ENCODE data around the gene MLNR.

MLNR gene

GRCh38 chr13:49213997-49214916 is 5.9 kb upstream of the MLNR start:
- Histone ChIP-seq H3K9ac (ENCODE audit: low read length) (no peak overlapping the region), H3K9me3 (ENCODE audit: control insufficient read depth, insufficient read depth, low read depth, low read length) (no peaks in the 10 kb centered on the region), H3K36me3 (ENCODE audit: control insufficient read depth, insufficient read depth, low read length) (0 out of 2 replicates have a peak, but pooled peaks cover 2% of the 10 kb centered on the region), H3K27ac (ENCODE audit: low read depth, low read length) (no peak overlapping the region), H3K4me1 (ENCODE audit: control insufficient read depth, insufficient read depth, low read length) (peaks cover 21% of the 10 kb centered on the region), H3K4me3 (ENCODE audit: low read depth, low read length) (no peak overlapping the region), H3K27me3 (ENCODE audit: control insufficient read depth, insufficient read depth, low read length) (peaks cover 34% of the 10 kb centered on the region)

GRCh38 chr13:49214917-49215376 is 5.2 kb upstream of the MLNR start:
- no peaks in the 10 kb centered on the region for H3K36me3 ChIP-seq (ENCODE audit: control insufficient read depth, insufficient read depth, low read length)
- H3K27me3 ChIP-seq (ENCODE audit: control insufficient read depth, insufficient read depth, low read length): peaks cover 41% of the 10 kb centered on the region
- no peak overlapping the region for H3K9ac ChIP-seq (ENCODE audit: low read length)
- H3K4me3 ChIP-seq (ENCODE audit: low read depth, low read length): no peak overlapping the region
- no peaks in the 10 kb centered on the region for H3K9me3 ChIP-seq (ENCODE audit: control insufficient read depth, insufficient read depth, low read depth, low read length)
- peaks cover 21% of the 10 kb centered on the region for H3K4me1 ChIP-seq (ENCODE audit: control insufficient read depth, insufficient read depth, low read length)
- H3K27ac ChIP-seq (ENCODE audit: low read depth, low read length): no peak overlapping the region

- H3K36me3 ChIP-seq (ENCODE audit: control insufficient read depth, insufficient read depth, low read length): no peaks in the 10 kb centered on the region
- H3K27me3 ChIP-seq (ENCODE audit: control insufficient read depth, insufficient read depth, low read length): peaks cover 55% of the 10 kb centered on the region
- no peak overlapping the region for H3K4me3 ChIP-seq (ENCODE audit: low read depth, low read length)
These were observed 3.8 kb upstream of the MLNR start for GRCh38 chr13:49216334-49216733.

GRCh38 chr13:49217962-49218492 is 2.1 kb upstream of the MLNR start:
- Histone ChIP-seq H3K27ac (ENCODE audit: low read depth, low read length) (no peak overlapping the region), H3K4me1 (ENCODE audit: control insufficient read depth, insufficient read depth, low read length) (peaks cover 23% of the 10 kb centered on the region), H3K9me3 (ENCODE audit: control insufficient read depth, insufficient read depth, low read depth, low read length) (no peaks in the 10 kb centered on the region), H3K4me3 (ENCODE audit: low read depth, low read length) (peak overlapping the region; percentile 57), H3K27me3 (ENCODE audit: control insufficient read depth, insufficient read depth, low read length) (peaks cover 72% of the 10 kb centered on the region), H3K36me3 (ENCODE audit: control insufficient read depth, insufficient read depth, low read length) (no peaks in the 10 kb centered on the region), H3K9ac (ENCODE audit: low read length) (no peak overlapping the region)

More at GRCh38 chr13:49216334-49216733, 3.8 kb upstream of the MLNR start:
- H3K9me3 ChIP-seq (ENCODE audit: control insufficient read depth, insufficient read depth, low read depth, low read length): no peaks in the 10 kb centered on the region
- H3K4me1 ChIP-seq (ENCODE audit: control insufficient read depth, insufficient read depth, low read length): peaks cover 23% of the 10 kb centered on the region
- no peak overlapping the region for H3K27ac ChIP-seq (ENCODE audit: low read depth, low read length)
- no peak overlapping the region for H3K9ac ChIP-seq (ENCODE audit: low read length)

GRCh38 chr13:49218493-49219051 is 1.6 kb upstream of the MLNR start:
- peaks cover 23% of the 10 kb centered on the region for H3K4me1 ChIP-seq (ENCODE audit: control insufficient read depth, insufficient read depth, low read length)
- H3K9ac ChIP-seq (ENCODE audit: low read length): no peak overlapping the region
- no peak overlapping the region for H3K27ac ChIP-seq (ENCODE audit: low read depth, low read length)
- no peaks in the 10 kb centered on the region for H3K36me3 ChIP-seq (ENCODE audit: control insufficient read depth, insufficient read depth, low read length)
- H3K27me3 ChIP-seq (ENCODE audit: control insufficient read depth, insufficient read depth, low read length): peaks cover 77% of the 10 kb centered on the region
- H3K4me3 ChIP-seq (ENCODE audit: low read depth, low read length): peak overlapping the region; percentile 57
- H3K9me3 ChIP-seq (ENCODE audit: control insufficient read depth, insufficient read depth, low read depth, low read length): no peaks in the 10 kb centered on the region

- H3K36me3 ChIP-seq (ENCODE audit: control insufficient read depth, insufficient read depth, low read length): no peaks in the 10 kb centered on the region
- peak overlapping the region; percentile 64 for H3K4me3 ChIP-seq (ENCODE audit: low read depth, low read length)
- H3K9ac ChIP-seq (ENCODE audit: low read length): no peak overlapping the region
- H3K27me3 ChIP-seq (ENCODE audit: control insufficient read depth, insufficient read depth, low read length): peaks cover 87% of the 10 kb centered on the region
- no peak overlapping the region for H3K27ac ChIP-seq (ENCODE audit: low read depth, low read length)
- H3K4me1 ChIP-seq (ENCODE audit: control insufficient read depth, insufficient read depth, low read length): peaks cover 20% of the 10 kb centered on the region
- no peaks in the 10 kb centered on the region for H3K9me3 ChIP-seq (ENCODE audit: control insufficient read depth, insufficient read depth, low read depth, low read length)
These were observed 497 bp upstream of the MLNR start for GRCh38 chr13:49219647-49220035.

GRCh38 chr13:49220856-49221589 is 885 bp downstream of the MLNR start:
- Histone ChIP-seq H3K36me3 (ENCODE audit: control insufficient read depth, insufficient read depth, low read length) (no peaks in the 10 kb centered on the region), H3K9me3 (ENCODE audit: control insufficient read depth, insufficient read depth, low read depth, low read length) (no peaks in the 10 kb centered on the region), H3K4me3 (ENCODE audit: low read depth, low read length) (peak overlapping the region; percentile 64), H3K9ac (ENCODE audit: low read length) (no peak overlapping the region), H3K4me1 (ENCODE audit: control insufficient read depth, insufficient read depth, low read length) (peaks cover 12% of the 10 kb centered on the region; the same call in 1 of the 2 replicates), H3K27me3 (ENCODE audit: control insufficient read depth, insufficient read depth, low read length) (peaks cover 98% of the 10 kb centered on the region), H3K27ac (ENCODE audit: low read depth, low read length) (no peak overlapping the region)

- Histone ChIP-seq H3K4me1 (ENCODE audit: control insufficient read depth, insufficient read depth, low read length) (peaks cover 12% of the 10 kb centered on the region; the same call in 1 of the 2 replicates), H3K36me3 (ENCODE audit: control insufficient read depth, insufficient read depth, low read length) (no peaks in the 10 kb centered on the region), H3K4me3 (ENCODE audit: low read depth, low read length) (no peak overlapping the region), H3K9me3 (ENCODE audit: control insufficient read depth, insufficient read depth, low read depth, low read length) (no peaks in the 10 kb centered on the region), H3K27ac (ENCODE audit: low read depth, low read length) (no peak overlapping the region), H3K9ac (ENCODE audit: low read length) (no peak overlapping the region), H3K27me3 (ENCODE audit: control insufficient read depth, insufficient read depth, low read length) (peaks cover 93% of the 10 kb centered on the region)
These were observed 1.4 kb downstream of the MLNR start for GRCh38 chr13:49221590-49221965.

GRCh38 chr13:49225223-49226042 is 5.3 kb downstream of the MLNR start:
- Histone ChIP-seq H3K9ac (ENCODE audit: low read length) (no peak overlapping the region), H3K4me1 (ENCODE audit: control insufficient read depth, insufficient read depth, low read length) (0 out of 2 replicates have a peak, but pooled peaks cover 1% of the 10 kb centered on the region), H3K27me3 (ENCODE audit: control insufficient read depth, insufficient read depth, low read length) (peaks cover 54% of the 10 kb centered on the region), H3K36me3 (ENCODE audit: control insufficient read depth, insufficient read depth, low read length) (no peaks in the 10 kb centered on the region), H3K9me3 (ENCODE audit: control insufficient read depth, insufficient read depth, low read depth, low read length) (no peaks in the 10 kb centered on the region), H3K4me3 (ENCODE audit: low read depth, low read length) (no peak overlapping the region), H3K27ac (ENCODE audit: low read depth, low read length) (no peak overlapping the region)

- H3K27ac ChIP-seq (ENCODE audit: low read depth, low read length): no peak overlapping the region
- H3K4me1 ChIP-seq (ENCODE audit: control insufficient read depth, insufficient read depth, low read length): no peaks in the 10 kb centered on the region
- no peaks in the 10 kb centered on the region for H3K9me3 ChIP-seq (ENCODE audit: control insufficient read depth, insufficient read depth, low read depth, low read length)
- no peak overlapping the region for H3K9ac ChIP-seq (ENCODE audit: low read length)
- no peak overlapping the region for H3K4me3 ChIP-seq (ENCODE audit: low read depth, low read length)
- H3K36me3 ChIP-seq (ENCODE audit: control insufficient read depth, insufficient read depth, low read length): no peaks in the 10 kb centered on the region
- H3K27me3 ChIP-seq (ENCODE audit: control insufficient read depth, insufficient read depth, low read length): peaks cover 43% of the 10 kb centered on the region
These were observed 6.5 kb downstream of the MLNR start for GRCh38 chr13:49226613-49227012.

Data from HUES6 (cell line).